Calu3 (cell line): Measurements from ENCODE around the gene ZDHHC19. TPM values are rescaled to one million over a fixed set of nuclear protein-coding genes. Genes with fewer than 3 reads are reported as not detected.

Experiments used
- BruUV-seq: library from RNA; stranded (reverse); fragments of 400-500 nt; replicated peaks from 2 replicates; lab custom pipeline; 2021; lab: Mats Ljungman, UMichigan
- CTCF ChIA-PET: fragments of 300-600 bp; sonication (Branson Sonifier 250); formaldehyde crosslinking; loops from one replicate; lab custom pipeline; 2022; ENCODE audit warnings: antibody characterized with exemption; lab: Charles Lee
- DNase-seq: peaks from one replicate; pipeline ENCODE4 v3.0.0; 2022
- H3K27ac Mint-ChIP-seq: one replicate; pipeline ENCODE4 v1.8.0; 2022; ENCODE audit warnings: mixed read lengths; ENCODE audit not compliant: unreplicated experiment
- H3K27me3 Mint-ChIP-seq: one replicate; pipeline ENCODE4 v1.8.0; 2022; ENCODE audit warnings: mixed read lengths; ENCODE audit not compliant: unreplicated experiment
- H3K36me3 Mint-ChIP-seq: one replicate; pipeline ENCODE4 v1.8.0; 2022; ENCODE audit warnings: mild to moderate bottlenecking, moderate library complexity, mixed read lengths; ENCODE audit not compliant: insufficient read depth, unreplicated experiment
- H3K4me1 Mint-ChIP-seq: one replicate; pipeline ENCODE4 v1.8.0; 2022; ENCODE audit warnings: mild to moderate bottlenecking, low read depth, mixed read lengths; ENCODE audit not compliant: unreplicated experiment
- H3K4me3 Mint-ChIP-seq: one replicate; pipeline ENCODE4 v1.8.0; 2022; ENCODE audit warnings: mild to moderate bottlenecking, low read depth, moderate library complexity, mixed read lengths; ENCODE audit not compliant: unreplicated experiment
- H3K9me3 Mint-ChIP-seq: one replicate; pipeline ENCODE4 v1.8.0; 2022; ENCODE audit warnings: low read depth, mixed read lengths; ENCODE audit not compliant: unreplicated experiment
- intact Hi-C: fragments of 100-400 bp; cut with micrococcal nuclease; formaldehyde crosslinking; loops from one replicate; pipeline ENCODE4 v1.10.0; 2022; ENCODE audit not compliant: unreplicated experiment
- total RNA-seq: library from RNA; stranded (reverse); gene quantifications from 2 replicates; pipeline ENCODE4 v1.2.3, GENCODE V29; 2022
- TF ChIP-seq, protein P1 (sequence below): fragments of 200-600 bp; IDR thresholded peaks from one replicate; pipeline ENCODE4 v1.8.0; 2022; ENCODE audit warnings: antibody characterized with exemption; ENCODE audit not compliant: unreplicated experiment

ZDHHC19 gene
- total RNA-seq, 1 experiment from 2014 or later: not detected

DNA sequence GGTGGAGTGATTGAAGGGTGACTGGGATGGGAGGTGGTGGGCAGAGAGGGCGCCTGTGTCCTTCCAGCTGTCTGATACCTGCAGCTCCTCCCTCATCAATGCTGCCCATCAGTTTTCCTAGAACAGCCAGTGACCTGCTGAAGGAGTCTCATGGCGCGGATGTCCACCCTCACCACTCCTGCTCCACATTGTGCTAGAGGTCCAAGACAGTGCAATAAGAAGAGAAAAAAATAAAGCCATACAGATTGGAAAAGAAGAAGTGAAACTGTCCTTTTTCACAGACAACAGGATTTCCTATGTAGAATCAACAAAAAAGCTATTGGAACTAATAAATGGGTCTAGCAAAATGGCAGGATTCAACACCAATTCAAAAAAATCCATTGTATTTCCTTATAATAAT lies 7.4 kb downstream of the ZDHHC19 start:
- Mint-ChIP-seq H3K36me3 (peaks cover 7% of the 10 kb centered on the region), H3K9me3 (peaks cover 3% of the 10 kb centered on the region), H3K4me1 (no peaks in the 10 kb centered on the region), H3K27me3 (peaks cover 64% of the 10 kb centered on the region), H3K4me3 (no peak overlapping the region), H3K27ac (no peak overlapping the region)
- CTCF ChIA-PET: no interaction called here
- BruUV-seq: no TSS peak
- intact Hi-C loops: no loop called here
- TF ChIP-seq, protein P1, sequence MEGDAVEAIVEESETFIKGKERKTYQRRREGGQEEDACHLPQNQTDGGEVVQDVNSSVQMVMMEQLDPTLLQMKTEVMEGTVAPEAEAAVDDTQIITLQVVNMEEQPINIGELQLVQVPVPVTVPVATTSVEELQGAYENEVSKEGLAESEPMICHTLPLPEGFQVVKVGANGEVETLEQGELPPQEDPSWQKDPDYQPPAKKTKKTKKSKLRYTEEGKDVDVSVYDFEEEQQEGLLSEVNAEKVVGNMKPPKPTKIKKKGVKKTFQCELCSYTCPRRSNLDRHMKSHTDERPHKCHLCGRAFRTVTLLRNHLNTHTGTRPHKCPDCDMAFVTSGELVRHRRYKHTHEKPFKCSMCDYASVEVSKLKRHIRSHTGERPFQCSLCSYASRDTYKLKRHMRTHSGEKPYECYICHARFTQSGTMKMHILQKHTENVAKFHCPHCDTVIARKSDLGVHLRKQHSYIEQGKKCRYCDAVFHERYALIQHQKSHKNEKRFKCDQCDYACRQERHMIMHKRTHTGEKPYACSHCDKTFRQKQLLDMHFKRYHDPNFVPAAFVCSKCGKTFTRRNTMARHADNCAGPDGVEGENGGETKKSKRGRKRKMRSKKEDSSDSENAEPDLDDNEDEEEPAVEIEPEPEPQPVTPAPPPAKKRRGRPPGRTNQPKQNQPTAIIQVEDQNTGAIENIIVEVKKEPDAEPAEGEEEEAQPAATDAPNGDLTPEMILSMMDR: no peak
- no peak for DNase-seq

GRCh38 chr3:196202516-196202970 lies 8.7 kb downstream of the ZDHHC19 start:
- DNase-seq: no peak
- TF ChIP-seq, protein P1: no peak
- BruUV-seq: no TSS peak
- CTCF ChIA-PET: no interaction called here
- Mint-ChIP-seq H3K27me3 (peaks cover 52% of the 10 kb centered on the region), H3K36me3 (peaks cover under 1% of the 10 kb centered on the region), H3K9me3 (peaks cover 3% of the 10 kb centered on the region), H3K4me3 (peak overlapping the region; percentile 6), H3K27ac (no peak overlapping the region), H3K4me1 (no peaks in the 10 kb centered on the region)
- intact Hi-C loops: no loop called here

- H3K4me3 Mint-ChIP-seq: no peak overlapping the region
- CTCF ChIA-PET: interaction anchor here (1.0 to 2.1 kb wide), 2 partner anchors 125 to 126 kb away, joined by 3 to 6 read pairs; no protein-coding TSS in a partner anchor
- no peaks in the 10 kb centered on the region for H3K36me3 Mint-ChIP-seq
- no peak overlapping the region for H3K27ac Mint-ChIP-seq
- no peaks in the 10 kb centered on the region for H3K9me3 Mint-ChIP-seq
- no peak for DNase-seq
- TF ChIP-seq, protein P1: no peak
- H3K4me1 Mint-ChIP-seq: no peaks in the 10 kb centered on the region
- peaks cover 21% of the 10 kb centered on the region for H3K27me3 Mint-ChIP-seq
- intact Hi-C loops: no loop called here
- no TSS peak for BruUV-seq
Measured at GRCh38 chr3:196198771-196199753, 12.1 kb downstream of the ZDHHC19 start.

DNA sequence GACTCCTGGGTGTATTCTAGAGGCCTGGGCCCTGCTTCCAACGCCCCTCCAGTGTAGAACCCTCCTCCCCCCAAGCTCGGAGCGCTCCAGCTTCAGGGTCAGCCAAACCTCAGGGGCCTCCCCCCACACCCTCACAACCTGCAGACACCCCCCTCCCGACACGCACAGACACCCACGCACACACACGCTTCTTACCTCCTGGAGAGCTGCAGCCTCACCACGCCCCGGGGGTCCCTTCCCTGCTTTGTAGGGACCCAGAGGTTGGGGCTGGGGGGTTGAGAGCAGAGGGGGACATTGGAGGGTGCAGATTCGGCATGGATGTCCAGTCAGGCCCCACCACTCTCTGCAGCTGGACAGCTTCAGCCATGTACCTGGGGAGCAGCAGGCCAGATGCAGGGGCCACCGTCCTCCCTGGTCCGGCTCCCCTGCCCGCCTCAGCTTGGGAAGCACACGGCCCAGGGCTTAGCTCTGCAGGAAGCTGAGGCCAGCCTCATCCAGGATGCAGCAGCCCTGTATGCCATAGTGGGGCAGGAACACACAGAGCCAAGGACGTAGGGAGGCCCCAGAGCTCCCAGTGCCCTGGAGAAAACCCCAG lies 13.0 kb downstream of the ZDHHC19 start:
- no peak for DNase-seq
- H3K4me3 Mint-ChIP-seq: no peak overlapping the region
- H3K4me1 Mint-ChIP-seq: no peaks in the 10 kb centered on the region
- intact Hi-C loops: no loop called here
- H3K27me3 Mint-ChIP-seq: peaks cover 13% of the 10 kb centered on the region
- no peaks in the 10 kb centered on the region for H3K9me3 Mint-ChIP-seq
- H3K36me3 Mint-ChIP-seq: no peaks in the 10 kb centered on the region
- CTCF ChIA-PET: interaction anchor here (1.0 to 2.1 kb wide), 2 partner anchors 124 to 125 kb away, joined by 3 to 6 read pairs; no protein-coding TSS in a partner anchor
- no TSS peak for BruUV-seq
- no peak overlapping the region for H3K27ac Mint-ChIP-seq
- TF ChIP-seq, protein P1: no peak
